ENCODE data around the gene WBP1.

The WBP1 gene

GRCh38 chr2:74495440-74495839 is 37.2 kb downstream of the WBP1 start:
- TF ChIP-seq CTCF (IDR thresholded peaks at IDR 0.05; ENCODE audit: low read depth, low read length, missing control alignments), result no peak

GRCh38 chr2:74496997-74497776 is 38.9 kb downstream of the WBP1 start:
- no peak for TF ChIP-seq CTCF (IDR thresholded peaks at IDR 0.05; ENCODE audit: low read depth, low read length, missing control alignments)
- in situ Hi-C loops (cut with HindIII; ENCODE audit: low pct_ligation_motif_present, low sequenced_read_pairs), result no loop called here
- no peak overlapping the region for H3K4me3 ChIP-seq (ENCODE audit: low read depth, low read length)
- H3K36me3 ChIP-seq (replicated peaks), result peaks cover 10% of the 10 kb centered on the region
- peaks cover 17% of the 10 kb centered on the region for H3K27me3 ChIP-seq (replicated peaks)
- no peak for DNase-seq
- H3K27ac ChIP-seq, result no peak overlapping the region

More at GRCh38 chr2:74495440-74495839, 37.2 kb downstream of the WBP1 start:
- H3K4me3 ChIP-seq (ENCODE audit: low read depth, low read length), result no peak overlapping the region
- H3K27me3 ChIP-seq (replicated peaks), result peaks cover 17% of the 10 kb centered on the region
- peaks cover 27% of the 10 kb centered on the region for H3K36me3 ChIP-seq (replicated peaks)
- H3K27ac ChIP-seq, result no peak overlapping the region
- no peak for DNase-seq
- in situ Hi-C loops (cut with HindIII; ENCODE audit: low pct_ligation_motif_present, low sequenced_read_pairs), result no loop called here

- Histone ChIP-seq H3K36me3 (replicated peaks) (peaks cover 7% of the 10 kb centered on the region), H3K27me3 (replicated peaks) (peaks cover 17% of the 10 kb centered on the region), H3K27ac (no peak overlapping the region), H3K4me3 (ENCODE audit: low read depth, low read length) (peak overlapping the region; percentile 45)
- no peak for TF ChIP-seq CTCF (IDR thresholded peaks at IDR 0.05; ENCODE audit: low read depth, low read length, missing control alignments)
- DNase-seq, result no peak
- in situ Hi-C loops (cut with HindIII; ENCODE audit: low pct_ligation_motif_present, low sequenced_read_pairs), result no loop called here
These were observed 39.7 kb downstream of the WBP1 start for GRCh38 chr2:74497777-74498499.

- DNase-seq, result no peak
- no peak overlapping the region for H3K27ac ChIP-seq
- H3K4me3 ChIP-seq (ENCODE audit: low read depth, low read length), result peak overlapping the region; percentile 45
- peaks cover 6% of the 10 kb centered on the region for H3K36me3 ChIP-seq (replicated peaks)
- in situ Hi-C loops (cut with HindIII; ENCODE audit: low pct_ligation_motif_present, low sequenced_read_pairs), result no loop called here
- TF ChIP-seq CTCF (IDR thresholded peaks at IDR 0.05; ENCODE audit: low read depth, low read length, missing control alignments), result no peak
- peaks cover 17% of the 10 kb centered on the region for H3K27me3 ChIP-seq (replicated peaks)
These were observed 40.4 kb downstream of the WBP1 start for GRCh38 chr2:74498500-74499266.

- Histone ChIP-seq H3K27ac (no peak within 1 kb of the TSS), H3K4me3 (ENCODE audit: low read depth, low read length) (peak within 1 kb of the TSS; percentile 45), H3K36me3 (replicated peaks) (no peaks in the 10 kb centered on the region), H3K27me3 (replicated peaks) (peaks cover 17% of the 10 kb centered on the region)
- in situ Hi-C loops (cut with HindIII; ENCODE audit: low pct_ligation_motif_present, low sequenced_read_pairs), result no loop called here
- DNase-seq, result no peak
- TF ChIP-seq CTCF (IDR thresholded peaks at IDR 0.05; ENCODE audit: low read depth, low read length, missing control alignments), result no peak
These were observed 41.2 kb downstream of the WBP1 start, which contains the start of gene LBX2 for GRCh38 chr2:74499267-74499939. LBX2 (minus strand) TSS chr2:74499603; CDS start chr2:74499537, 66 bp downstream.

Data from brain microvascular endothelial cell (primary cell).